Measurements from ENCODE around the gene SLC27A4.

DNA sequence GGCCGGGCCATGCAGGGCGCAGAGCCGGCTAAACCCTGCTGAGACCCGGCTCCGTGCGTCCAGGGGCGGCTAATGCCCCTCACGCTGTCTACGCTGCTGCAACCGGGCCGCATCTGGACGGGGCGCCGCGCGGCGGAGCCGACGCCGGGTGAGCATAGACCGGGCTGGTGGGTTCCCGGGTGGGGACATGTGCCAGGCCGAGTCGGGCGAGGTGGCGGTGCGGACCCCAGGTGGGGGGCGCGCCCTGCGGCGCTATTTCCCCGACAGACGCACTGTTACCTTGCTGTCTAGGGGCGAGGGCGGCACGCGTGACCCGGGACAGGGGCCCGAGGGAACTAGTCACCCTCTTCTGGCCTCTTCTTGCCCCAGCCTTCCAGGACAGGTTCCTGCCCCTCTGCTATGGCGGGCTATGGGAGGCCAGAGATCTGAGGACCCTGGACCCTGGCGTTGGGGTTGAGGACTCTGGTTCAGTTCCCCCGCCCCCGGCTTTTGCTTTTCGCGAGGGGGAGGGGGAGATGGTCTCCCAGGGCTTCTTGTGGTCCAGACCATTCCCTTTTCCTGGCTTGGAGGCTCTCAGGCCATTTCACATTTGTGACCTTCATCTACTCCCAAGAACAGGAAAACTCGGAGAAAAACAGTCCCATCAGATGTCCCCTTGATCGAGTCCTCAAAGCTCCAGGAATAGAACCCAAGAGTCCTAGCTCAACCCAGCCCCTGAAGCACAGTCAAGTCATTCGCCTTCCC, 536 bp downstream of the SLC27A4 start:
- TF ChIP-seq, protein P1, sequence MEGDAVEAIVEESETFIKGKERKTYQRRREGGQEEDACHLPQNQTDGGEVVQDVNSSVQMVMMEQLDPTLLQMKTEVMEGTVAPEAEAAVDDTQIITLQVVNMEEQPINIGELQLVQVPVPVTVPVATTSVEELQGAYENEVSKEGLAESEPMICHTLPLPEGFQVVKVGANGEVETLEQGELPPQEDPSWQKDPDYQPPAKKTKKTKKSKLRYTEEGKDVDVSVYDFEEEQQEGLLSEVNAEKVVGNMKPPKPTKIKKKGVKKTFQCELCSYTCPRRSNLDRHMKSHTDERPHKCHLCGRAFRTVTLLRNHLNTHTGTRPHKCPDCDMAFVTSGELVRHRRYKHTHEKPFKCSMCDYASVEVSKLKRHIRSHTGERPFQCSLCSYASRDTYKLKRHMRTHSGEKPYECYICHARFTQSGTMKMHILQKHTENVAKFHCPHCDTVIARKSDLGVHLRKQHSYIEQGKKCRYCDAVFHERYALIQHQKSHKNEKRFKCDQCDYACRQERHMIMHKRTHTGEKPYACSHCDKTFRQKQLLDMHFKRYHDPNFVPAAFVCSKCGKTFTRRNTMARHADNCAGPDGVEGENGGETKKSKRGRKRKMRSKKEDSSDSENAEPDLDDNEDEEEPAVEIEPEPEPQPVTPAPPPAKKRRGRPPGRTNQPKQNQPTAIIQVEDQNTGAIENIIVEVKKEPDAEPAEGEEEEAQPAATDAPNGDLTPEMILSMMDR (IDR thresholded peaks at IDR 0.05; ENCODE audit: insufficient read depth, low read length), result no peak
- TF ChIP-seq POLR2AphosphoS5 (IDR thresholded peaks at IDR 0.05; ENCODE audit: low read depth) (no peak), GABPA (IDR thresholded peaks at IDR 0.05; ENCODE audit: low read depth) (no peak), SPI1 (IDR thresholded peaks at IDR 0.05; ENCODE audit: borderline replicate concordance, low read depth) (no peak)
- TF ChIP-seq, protein P2, sequence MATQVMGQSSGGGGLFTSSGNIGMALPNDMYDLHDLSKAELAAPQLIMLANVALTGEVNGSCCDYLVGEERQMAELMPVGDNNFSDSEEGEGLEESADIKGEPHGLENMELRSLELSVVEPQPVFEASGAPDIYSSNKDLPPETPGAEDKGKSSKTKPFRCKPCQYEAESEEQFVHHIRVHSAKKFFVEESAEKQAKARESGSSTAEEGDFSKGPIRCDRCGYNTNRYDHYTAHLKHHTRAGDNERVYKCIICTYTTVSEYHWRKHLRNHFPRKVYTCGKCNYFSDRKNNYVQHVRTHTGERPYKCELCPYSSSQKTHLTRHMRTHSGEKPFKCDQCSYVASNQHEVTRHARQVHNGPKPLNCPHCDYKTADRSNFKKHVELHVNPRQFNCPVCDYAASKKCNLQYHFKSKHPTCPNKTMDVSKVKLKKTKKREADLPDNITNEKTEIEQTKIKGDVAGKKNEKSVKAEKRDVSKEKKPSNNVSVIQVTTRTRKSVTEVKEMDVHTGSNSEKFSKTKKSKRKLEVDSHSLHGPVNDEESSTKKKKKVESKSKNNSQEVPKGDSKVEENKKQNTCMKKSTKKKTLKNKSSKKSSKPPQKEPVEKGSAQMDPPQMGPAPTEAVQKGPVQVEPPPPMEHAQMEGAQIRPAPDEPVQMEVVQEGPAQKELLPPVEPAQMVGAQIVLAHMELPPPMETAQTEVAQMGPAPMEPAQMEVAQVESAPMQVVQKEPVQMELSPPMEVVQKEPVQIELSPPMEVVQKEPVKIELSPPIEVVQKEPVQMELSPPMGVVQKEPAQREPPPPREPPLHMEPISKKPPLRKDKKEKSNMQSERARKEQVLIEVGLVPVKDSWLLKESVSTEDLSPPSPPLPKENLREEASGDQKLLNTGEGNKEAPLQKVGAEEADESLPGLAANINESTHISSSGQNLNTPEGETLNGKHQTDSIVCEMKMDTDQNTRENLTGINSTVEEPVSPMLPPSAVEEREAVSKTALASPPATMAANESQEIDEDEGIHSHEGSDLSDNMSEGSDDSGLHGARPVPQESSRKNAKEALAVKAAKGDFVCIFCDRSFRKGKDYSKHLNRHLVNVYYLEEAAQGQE (IDR thresholded peaks at IDR 0.05; ENCODE audit: insufficient replicate concordance, low read depth), result no peak

All from HL-60 (cell line).